GM12878 (cell line): Measurements from ENCODE around the gene PCDHGA7. TPM values are rescaled to one million over a fixed set of nuclear protein-coding genes. Genes with fewer than 3 reads are reported as not detected.

ENCODE experiments used
- ATAC-seq: fragments of 200-7000 bp; cut with Tn5 transposase; 3 replicates; pipeline ENCODE4 v1.9.1; 2020; ENCODE audit warnings: mild to moderate bottlenecking, moderate library complexity
- BruUV-seq: library from RNA; stranded (reverse); fragments of 400-500 nt; replicated peaks from 2 replicates; lab custom pipeline; 2021; lab: Mats Ljungman, UMichigan
- CTCF ChIA-PET: fragments of 300-600 bp; sonication (Branson Sonifier 250); formaldehyde crosslinking; extraction: SDS; loops from one replicate; lab custom pipeline; 2021; ENCODE audit warnings: inconsistent platforms; lab: Yijun Ruan, JAX
- POLR2A ChIA-PET: fragments of 350-600 bp; formaldehyde crosslinking; extraction: SDS; loops from one replicate; lab custom pipeline; 2021; ENCODE audit warnings: inconsistent platforms; lab: Charles Lee
- RAD21 ChIA-PET: fragments of 300-600 bp; sonication (Branson Sonifier 250); formaldehyde crosslinking; loops from one replicate; lab custom pipeline; 2023; ENCODE audit warnings: antibody characterized with exemption; ENCODE audit not compliant: unreplicated experiment; lab: Charles Lee
- SMC1A ChIA-PET: fragments of 300-600 bp; sonication (Branson Sonifier 250); formaldehyde crosslinking; loops from one replicate; lab custom pipeline; 2023; ENCODE audit not compliant: unreplicated experiment, uncharacterized antibody; lab: Charles Lee
- DNase-seq: peaks from one replicate; pipeline ENCODE4 v3.0.0-alpha.2; 2011; ENCODE audit warnings: low read depth, low spot score
- FAIRE-seq: peaks from 3 replicates; lab custom pipeline; 2011; peaks lifted over from hg19 to GRCh38; lab: Jason Lieb, UNC
- H2AFZ ChIP-seq: 2 replicates; pipeline ENCODE4 v1.6.0; 2011; ENCODE audit warnings: low read depth, low read length, control low read depth; ENCODE audit not compliant: control insufficient read depth
- H3K27ac ChIP-seq: 2 replicates; pipeline ENCODE4 v1.5.1; 2011; ENCODE audit warnings: control low read depth; ENCODE audit not compliant: control insufficient read depth, insufficient read depth
- H3K27me3 ChIP-seq, 2 experiments: replicated peaks in 1 of 2; 2 replicates each; pipeline versions ENCODE4 v1.6.0 to v1.6.1; 2011; ENCODE audit warnings: low read length in 1 of 2; ENCODE audit not compliant: control insufficient read depth in 2 of 2, insufficient read depth in 2 of 2
- H3K36me3 ChIP-seq, 2 experiments: 2 replicates each; pipeline ENCODE4 v1.5.1; 2011; ENCODE audit warnings: low read length in 1 of 2; ENCODE audit not compliant: control insufficient read depth in 2 of 2, insufficient read depth in 2 of 2
- H3K4me1 ChIP-seq: 2 replicates; pipeline ENCODE4 v1.6.1; 2011; ENCODE audit warnings: mild to moderate bottlenecking, low read length, moderate library complexity, mixed read lengths; ENCODE audit not compliant: control insufficient read depth, insufficient read depth
- H3K4me2 ChIP-seq: 2 replicates; pipeline ENCODE4 v1.6.0; 2011; ENCODE audit warnings: control low read depth; ENCODE audit not compliant: control insufficient read depth, insufficient read depth
- H3K4me3 ChIP-seq: fragments of 200-600 bp; sonication (generic); 2 replicates; pipeline ENCODE4 v1.5.1; 2016
- H3K79me2 ChIP-seq: 2 replicates; pipeline ENCODE4 v1.6.0; 2011; ENCODE audit warnings: low read length; ENCODE audit not compliant: control insufficient read depth, insufficient read depth
- H3K9ac ChIP-seq: 2 replicates; pipeline ENCODE4 v1.8.0; 2011; ENCODE audit warnings: low read length, control low read depth, mixed read lengths; ENCODE audit not compliant: control insufficient read depth, insufficient read depth
- H3K9me3 ChIP-seq: replicated peaks from 3 replicates; pipeline ENCODE4 v1.5.1; 2011; ENCODE audit warnings: mild to moderate bottlenecking, low read length; ENCODE audit not compliant: control insufficient read depth, insufficient read depth
- H4K20me1 ChIP-seq: 2 replicates; pipeline ENCODE4 v1.6.0; 2011; ENCODE audit not compliant: control insufficient read depth, insufficient read depth
- ASH2L ChIP-seq: fragments of 300-600, 200-600 bp; sonication (generic); IDR thresholded peaks from 2 replicates; pipeline ENCODE4 v1.6.1; 2017; ENCODE audit warnings: low read depth, mild to moderate bottlenecking, borderline replicate concordance
- CBFB ChIP-seq: IDR thresholded peaks from 2 replicates; pipeline ENCODE4 v1.6.1; 2016; ENCODE audit warnings: antibody characterized with exemption, low read depth
- CEBPB ChIP-seq, 2 experiments: fragments of 150-350 bp in 1 of 2; IDR thresholded peaks; 2 replicates each; pipeline ENCODE4 v1.6.1; 2012 to 2014; ENCODE audit warnings: low read depth in 2 of 2, low read length in 2 of 2, borderline replicate concordance in 1 of 2, inconsistent platforms in 1 of 2
- CREB1 ChIP-seq: IDR thresholded peaks from 2 replicates; pipeline ENCODE4 v1.6.1; 2012; ENCODE audit warnings: low read depth, mild to moderate bottlenecking, inconsistent platforms
- E4F1 ChIP-seq: fragments of 450-650 bp; IDR thresholded peaks from 2 replicates; pipeline ENCODE4 v1.6.1; 2018; ENCODE audit warnings: borderline replicate concordance, mild to moderate bottlenecking; ENCODE audit not compliant: partially characterized antibody
- GABPA ChIP-seq: IDR thresholded peaks from 2 replicates; pipeline ENCODE4 v1.6.1; 2014; ENCODE audit warnings: antibody characterized with exemption, low read depth, mild to moderate bottlenecking, inconsistent platforms
- HDAC2 ChIP-seq: fragments of 200-600 bp; sonication (generic); IDR thresholded peaks from 2 replicates; pipeline ENCODE4 v1.6.1; 2017
- IRF5 ChIP-seq: fragments of 450-650 bp; IDR thresholded peaks from 2 replicates; pipeline ENCODE4 v1.6.1; 2017; ENCODE audit warnings: borderline replicate concordance
- NFYA ChIP-seq: IDR thresholded peaks from 2 replicates; pipeline ENCODE4 v1.6.1; 2011; ENCODE audit warnings: low read depth, mild to moderate bottlenecking, low read length, improper control_type of control experiment, borderline replicate concordance
- RFX5 ChIP-seq: IDR thresholded peaks from 2 replicates; pipeline ENCODE4 v1.6.1; 2011; ENCODE audit warnings: low read depth, low read length, improper control_type of control experiment
- SPI1 ChIP-seq: IDR thresholded peaks from 2 replicates; pipeline ENCODE4 v1.6.1; 2011; ENCODE audit warnings: low read depth, mild to moderate bottlenecking, low read length, moderate library complexity, borderline replicate concordance; ENCODE audit not compliant: insufficient read depth
- SRF ChIP-seq, 2 experiments: IDR thresholded peaks; 2 replicates each; pipeline ENCODE4 v1.6.1; 2011; ENCODE audit warnings: low read depth in 2 of 2, low read length in 2 of 2, mild to moderate bottlenecking in 1 of 2, moderate library complexity in 1 of 2
- SUPT20H ChIP-seq: IDR thresholded peaks from 2 replicates; pipeline ENCODE4 v1.6.1; 2011; ENCODE audit warnings: low read depth, mild to moderate bottlenecking, low read length, moderate library complexity, borderline replicate concordance; ENCODE audit not compliant: control insufficient read depth
- ZNF24 ChIP-seq: fragments of 450-650 bp; IDR thresholded peaks from 2 replicates; pipeline ENCODE4 v1.6.1; 2017; ENCODE audit warnings: antibody characterized with exemption, mild to moderate bottlenecking
- WGBS: methylation state at CpG from one replicate; pipeline ENCODE4 v1.1.6; 2016; ENCODE audit warnings: low lambda C conversion rate; ENCODE audit not compliant: insufficient replicate concordance, insufficient coverage; ENCODE audit errors: missing lambda C conversion rate; 5-methylcytosine and 5-hydroxymethylcytosine counted together
- in situ Hi-C: fragments of 300-500 bp; cut with MboI; formaldehyde crosslinking; loops from 9 replicates; pipeline ENCODE4 v1.14.3; 2018; ENCODE audit warnings: mixed read lengths
- intact Hi-C: fragments of 100-400 bp; cut with micrococcal nuclease; formaldehyde crosslinking; loops from one replicate; pipeline ENCODE4 v1.14.2; 2022; ENCODE audit not compliant: unreplicated experiment
- polyA plus RNA-seq, 11 experiments: library from polyadenylated mRNA; depleted of rRNA in 4 of 11; unstranded in 6 of 11; stranded (reverse) in 5 of 11; fragments of >200 nt; fragmentation: Nextera tagmentation in 4 of 11; fragmentation: Illumina TruSeq in 1 of 11; extraction: Ambion mirVana in 4 of 11; extraction: Trizol in 1 of 11; gene quantifications; 1 replicate in 1 of 11; 2 replicates in 10 of 11; pipeline versions ENCODE4 v1.2.1 to v1.2.3, GENCODE V29; 2011 to 2016; ENCODE audit warnings: inconsistent platforms in 2 of 11, missing spikeins in 2 of 11, low read depth in 1 of 11
- total RNA-seq, 4 experiments: library from RNA; depleted of rRNA in 3 of 4; stranded (reverse); fragments of >200 nt in 3 of 4; fragmentation: Illumina TruSeq in 1 of 4; extraction: Trizol in 1 of 4; gene quantifications; 2 replicates each; pipeline versions ENCODE4 v1.2.1 to v1.2.3, GENCODE V29; 2013 to 2021
- TF ChIP-seq, protein P1 (sequence below): fragments of 450-650 bp; conservative IDR thresholded peaks from 2 replicates; pipeline ENCODE4 v1.6.1; 2017; ENCODE audit warnings: mild to moderate bottlenecking, moderate library complexity
- TF ChIP-seq, protein P2 (sequence below): IDR thresholded peaks from 2 replicates; pipeline ENCODE4 v1.6.1; 2011; ENCODE audit warnings: borderline replicate concordance, low read depth, mild to moderate bottlenecking, moderate library complexity, mixed read lengths, low read length; ENCODE audit not compliant: insufficient read depth; ENCODE audit errors: extremely low read length

PCDHGA7 gene
- total and polyA plus RNA-seq, 10 of the 15 experiments (the other 5 are each of a cell fraction or from before 2014, with no cell fraction given): 0.01 to 0.18 (median 0.08) TPM; not detected in 3

DNA sequence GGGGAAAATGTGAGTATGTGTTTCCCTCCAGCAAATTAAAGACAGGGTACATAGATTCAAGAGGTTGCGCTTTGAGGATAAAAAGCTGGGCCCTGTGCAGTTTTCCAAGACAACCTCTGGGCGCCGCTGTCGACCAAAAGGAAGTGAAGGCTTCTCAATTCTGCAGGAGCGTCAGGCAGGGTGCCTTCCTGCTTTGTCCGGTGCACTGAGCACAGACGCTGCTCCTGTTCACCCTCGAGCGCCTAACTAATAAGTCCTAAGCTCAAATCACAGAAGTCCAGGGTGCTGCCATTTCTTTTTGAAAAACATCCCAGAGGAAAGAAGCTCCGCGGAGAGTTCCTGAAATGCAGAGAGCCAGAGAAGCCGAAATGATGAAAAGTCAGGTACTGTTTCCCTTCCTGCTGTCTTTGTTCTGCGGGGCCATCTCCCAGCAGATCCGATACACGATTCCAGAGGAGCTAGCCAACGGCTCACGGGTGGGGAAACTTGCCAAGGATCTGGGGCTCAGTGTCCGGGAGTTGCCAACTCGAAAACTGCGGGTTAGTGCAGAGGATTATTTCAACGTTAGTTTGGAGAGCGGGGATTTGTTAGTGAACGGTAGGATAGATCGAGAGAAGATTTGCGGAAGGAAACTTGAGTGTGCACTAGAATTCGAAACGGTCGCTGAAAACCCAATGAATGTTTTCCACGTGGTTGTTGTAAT is 32.5 kb upstream of the PCDHGA7 start, which contains the start of gene PCDHGB1 (continued):
- TF ChIP-seq CEBPB (IDR thresholded peaks at IDR 0.05; ENCODE audit: borderline replicate concordance in 1 of 2, low read depth in 2 of 2, low read length in 2 of 2) (no peak), NFYA (no peak), CBFB (no peak), E4F1 (no peak), ASH2L (no peak), GABPA (0 out of 2 replicates have a peak, but pooled peaks have one; percentile 7)

DNA sequence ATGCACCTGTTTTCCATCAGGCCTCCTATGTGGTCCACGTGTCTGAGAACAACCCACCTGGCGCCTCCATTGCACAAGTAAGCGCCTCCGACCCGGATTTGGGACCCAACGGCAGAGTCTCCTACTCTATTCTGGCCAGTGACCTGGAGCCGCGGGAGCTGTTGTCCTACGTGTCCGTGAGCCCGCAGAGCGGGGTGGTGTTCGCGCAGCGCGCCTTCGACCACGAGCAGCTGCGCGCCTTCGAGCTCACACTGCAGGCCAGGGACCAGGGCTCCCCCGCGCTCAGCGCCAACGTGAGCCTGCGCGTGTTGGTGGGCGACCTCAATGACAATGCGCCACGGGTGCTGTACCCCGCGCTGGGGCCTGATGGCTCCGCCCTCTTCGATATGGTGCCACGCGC is 31.0 kb upstream of the PCDHGA7 start:
- no peaks in the 10 kb centered on the region for H3K36me3 ChIP-seq
- RAD21 ChIA-PET: no interaction called here
- H3K9ac ChIP-seq: no peak overlapping the region
- intact Hi-C loops: no loop called here
- CTCF ChIA-PET: no interaction called here
- POLR2A ChIA-PET: no interaction called here
- no peaks in the 10 kb centered on the region for H3K27me3 ChIP-seq
- in situ Hi-C loops: no loop called here
- ATAC-seq (no peak), DNase-seq (no peak), FAIRE-seq (no peak)
- SMC1A ChIA-PET: no interaction called here
- H2AFZ ChIP-seq: no peak overlapping the region
- no peaks in the 10 kb centered on the region for H3K79me2 ChIP-seq
- H3K4me1 ChIP-seq: no peaks in the 10 kb centered on the region
- no peak overlapping the region for H3K4me2 ChIP-seq
- no peaks in the 10 kb centered on the region for H4K20me1 ChIP-seq
- BruUV-seq: no TSS peak
- H3K4me3 ChIP-seq: no peak overlapping the region
- no peaks in the 10 kb centered on the region; the same call in 1 of the 3 replicates for H3K9me3 ChIP-seq
- H3K27ac ChIP-seq: no peak overlapping the region
- WGBS: 82% methylated on average over 20 of the region's 36 CpGs
- TF ChIP-seq CREB1: no peak
- no peak for TF ChIP-seq SRF (IDR thresholded peaks at IDR 0.05; ENCODE audit: low read depth in 2 of 2, low read length in 2 of 2)
- no peak for TF ChIP-seq ZNF24
- TF ChIP-seq SUPT20H: no peak
- no peak for TF ChIP-seq SPI1
- TF ChIP-seq, protein P1, sequence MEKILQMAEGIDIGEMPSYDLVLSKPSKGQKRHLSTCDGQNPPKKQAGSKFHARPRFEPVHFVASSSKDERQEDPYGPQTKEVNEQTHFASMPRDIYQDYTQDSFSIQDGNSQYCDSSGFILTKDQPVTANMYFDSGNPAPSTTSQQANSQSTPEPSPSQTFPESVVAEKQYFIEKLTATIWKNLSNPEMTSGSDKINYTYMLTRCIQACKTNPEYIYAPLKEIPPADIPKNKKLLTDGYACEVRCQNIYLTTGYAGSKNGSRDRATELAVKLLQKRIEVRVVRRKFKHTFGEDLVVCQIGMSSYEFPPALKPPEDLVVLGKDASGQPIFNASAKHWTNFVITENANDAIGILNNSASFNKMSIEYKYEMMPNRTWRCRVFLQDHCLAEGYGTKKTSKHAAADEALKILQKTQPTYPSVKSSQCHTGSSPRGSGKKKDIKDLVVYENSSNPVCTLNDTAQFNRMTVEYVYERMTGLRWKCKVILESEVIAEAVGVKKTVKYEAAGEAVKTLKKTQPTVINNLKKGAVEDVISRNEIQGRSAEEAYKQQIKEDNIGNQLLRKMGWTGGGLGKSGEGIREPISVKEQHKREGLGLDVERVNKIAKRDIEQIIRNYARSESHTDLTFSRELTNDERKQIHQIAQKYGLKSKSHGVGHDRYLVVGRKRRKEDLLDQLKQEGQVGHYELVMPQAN: no peak
- TF ChIP-seq RFX5: no peak
- TF ChIP-seq HDAC2: no peak
- TF ChIP-seq IRF5: no peak
- TF ChIP-seq, protein P2, sequence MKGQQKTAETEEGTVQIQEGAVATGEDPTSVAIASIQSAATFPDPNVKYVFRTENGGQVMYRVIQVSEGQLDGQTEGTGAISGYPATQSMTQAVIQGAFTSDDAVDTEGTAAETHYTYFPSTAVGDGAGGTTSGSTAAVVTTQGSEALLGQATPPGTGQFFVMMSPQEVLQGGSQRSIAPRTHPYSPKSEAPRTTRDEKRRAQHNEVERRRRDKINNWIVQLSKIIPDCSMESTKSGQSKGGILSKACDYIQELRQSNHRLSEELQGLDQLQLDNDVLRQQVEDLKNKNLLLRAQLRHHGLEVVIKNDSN: no peak
